NB4 (cell line): ENCODE results near the gene CAMTA1.

ENCODE experiments used
- DNase-seq: peaks from one replicate; pipeline ENCODE4 v3.0.0; 2010; ENCODE audit warnings: low read depth
- H3K4me3 ChIP-seq: one replicate; pipeline ENCODE4 v1.5.1; 2011; ENCODE audit warnings: mild to moderate bottlenecking, low read depth, low read length, moderate library complexity
- MYC ChIP-seq: IDR thresholded peaks from 2 replicates; pipeline ENCODE4 v1.6.1; 2011; ENCODE audit warnings: low read depth, low read length
- POLR2A ChIP-seq: IDR thresholded peaks from 2 replicates; pipeline ENCODE4 v1.6.1; 2011; ENCODE audit warnings: mild to moderate bottlenecking; ENCODE audit not compliant: insufficient read length; ENCODE audit errors: extremely low read depth
- TF ChIP-seq, protein P1 (sequence below): IDR thresholded peaks from one replicate; pipeline ENCODE4 v1.5.1; 2012; ENCODE audit warnings: low read depth, low read length
- TF ChIP-seq, protein P2 (sequence below): IDR thresholded peaks from 2 replicates; pipeline ENCODE4 v1.6.1; 2011; ENCODE audit warnings: low read depth, low read length

The CAMTA1 gene

GRCh38 chr1:7346600-7347570 lies 561.6 kb downstream of the CAMTA1 start:
- TF ChIP-seq POLR2A (no peak), MYC (no peak)
- TF ChIP-seq, protein P1, sequence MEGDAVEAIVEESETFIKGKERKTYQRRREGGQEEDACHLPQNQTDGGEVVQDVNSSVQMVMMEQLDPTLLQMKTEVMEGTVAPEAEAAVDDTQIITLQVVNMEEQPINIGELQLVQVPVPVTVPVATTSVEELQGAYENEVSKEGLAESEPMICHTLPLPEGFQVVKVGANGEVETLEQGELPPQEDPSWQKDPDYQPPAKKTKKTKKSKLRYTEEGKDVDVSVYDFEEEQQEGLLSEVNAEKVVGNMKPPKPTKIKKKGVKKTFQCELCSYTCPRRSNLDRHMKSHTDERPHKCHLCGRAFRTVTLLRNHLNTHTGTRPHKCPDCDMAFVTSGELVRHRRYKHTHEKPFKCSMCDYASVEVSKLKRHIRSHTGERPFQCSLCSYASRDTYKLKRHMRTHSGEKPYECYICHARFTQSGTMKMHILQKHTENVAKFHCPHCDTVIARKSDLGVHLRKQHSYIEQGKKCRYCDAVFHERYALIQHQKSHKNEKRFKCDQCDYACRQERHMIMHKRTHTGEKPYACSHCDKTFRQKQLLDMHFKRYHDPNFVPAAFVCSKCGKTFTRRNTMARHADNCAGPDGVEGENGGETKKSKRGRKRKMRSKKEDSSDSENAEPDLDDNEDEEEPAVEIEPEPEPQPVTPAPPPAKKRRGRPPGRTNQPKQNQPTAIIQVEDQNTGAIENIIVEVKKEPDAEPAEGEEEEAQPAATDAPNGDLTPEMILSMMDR, result no peak
- TF ChIP-seq, protein P2, sequence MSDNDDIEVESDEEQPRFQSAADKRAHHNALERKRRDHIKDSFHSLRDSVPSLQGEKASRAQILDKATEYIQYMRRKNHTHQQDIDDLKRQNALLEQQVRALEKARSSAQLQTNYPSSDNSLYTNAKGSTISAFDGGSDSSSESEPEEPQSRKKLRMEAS, result no peak
- no peak overlapping the region for H3K4me3 ChIP-seq
- no peak for DNase-seq

GRCh38 chr1:7348073-7348472 lies 562.8 kb downstream of the CAMTA1 start:
- H3K4me3 ChIP-seq, result no peak overlapping the region
- TF ChIP-seq MYC, result no peak
- TF ChIP-seq, protein P1, result no peak
- TF ChIP-seq, protein P2, result no peak
- TF ChIP-seq POLR2A, result no peak
- DNase-seq, result no peak

GRCh38 chr1:7348580-7348979 lies 563.3 kb downstream of the CAMTA1 start:
- no peak for DNase-seq
- H3K4me3 ChIP-seq, result no peak overlapping the region
- TF ChIP-seq, protein P1, result no peak
- TF ChIP-seq, protein P2, result no peak
- no peak for TF ChIP-seq MYC
- TF ChIP-seq POLR2A, result no peak

DNA sequence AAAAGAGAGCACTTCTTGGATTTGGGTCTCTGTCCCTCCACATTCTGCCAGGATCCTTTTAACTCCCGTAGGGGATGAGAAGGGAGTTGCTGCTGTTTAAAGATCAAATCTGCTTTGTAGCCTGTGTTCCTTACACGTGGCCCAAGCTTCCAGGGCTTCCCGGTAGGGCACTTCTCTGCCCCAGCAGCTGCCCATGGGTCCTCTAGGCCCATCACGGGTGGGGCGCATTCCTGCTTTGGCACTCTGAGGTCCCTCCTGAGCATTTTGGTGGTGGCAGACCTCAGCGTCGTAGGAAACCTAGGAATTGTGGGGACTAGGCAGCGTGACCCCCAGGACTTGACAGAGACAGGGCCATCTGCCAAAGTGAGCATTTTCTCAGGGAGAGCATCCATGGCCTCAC lies 565.5 kb downstream of the CAMTA1 start:
- DNase-seq, result no peak
- H3K4me3 ChIP-seq, result no peak overlapping the region
- TF ChIP-seq, protein P1, result no peak
- TF ChIP-seq POLR2A, result no peak
- TF ChIP-seq MYC, result no peak
- TF ChIP-seq, protein P2, result no peak

DNA sequence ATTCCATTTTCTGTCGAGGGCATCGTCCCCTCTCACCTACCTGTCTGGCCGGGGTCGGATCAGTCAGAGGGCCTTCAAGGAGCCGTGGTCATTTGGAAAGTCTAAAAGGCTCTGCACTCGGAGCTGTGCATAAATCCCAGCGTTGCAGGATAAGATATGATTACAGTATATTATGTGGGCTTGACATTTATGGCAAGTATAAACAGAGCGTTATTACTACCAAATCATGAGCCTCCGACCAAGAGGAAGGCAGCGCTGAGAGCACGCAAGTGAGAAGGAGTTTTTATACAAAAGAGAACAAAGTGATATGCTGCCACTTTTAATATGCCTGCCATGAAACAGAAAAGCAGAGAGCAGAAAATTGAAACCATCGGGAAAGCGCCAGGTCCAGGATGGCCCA lies 566.4 kb downstream of the CAMTA1 start:
- no peak for DNase-seq
- TF ChIP-seq, protein P2, result no peak
- TF ChIP-seq MYC (no peak), POLR2A (no peak)
- TF ChIP-seq, protein P1, result no peak
- H3K4me3 ChIP-seq, result no peak overlapping the region
